Stimulated activated CD8-positive, alpha-beta memory T cell treated with anti-CD3 and anti-CD28 coated beads, Interleukin-4, amount 100 ng/mL, for 48 hours (primary cell): Measurements from ENCODE around the gene KCNG4.

Experiments used
- DNase-seq: peaks from one replicate; pipeline ENCODE4 v3.0.0-alpha.2; 2020

Gene KCNG4, protein sequence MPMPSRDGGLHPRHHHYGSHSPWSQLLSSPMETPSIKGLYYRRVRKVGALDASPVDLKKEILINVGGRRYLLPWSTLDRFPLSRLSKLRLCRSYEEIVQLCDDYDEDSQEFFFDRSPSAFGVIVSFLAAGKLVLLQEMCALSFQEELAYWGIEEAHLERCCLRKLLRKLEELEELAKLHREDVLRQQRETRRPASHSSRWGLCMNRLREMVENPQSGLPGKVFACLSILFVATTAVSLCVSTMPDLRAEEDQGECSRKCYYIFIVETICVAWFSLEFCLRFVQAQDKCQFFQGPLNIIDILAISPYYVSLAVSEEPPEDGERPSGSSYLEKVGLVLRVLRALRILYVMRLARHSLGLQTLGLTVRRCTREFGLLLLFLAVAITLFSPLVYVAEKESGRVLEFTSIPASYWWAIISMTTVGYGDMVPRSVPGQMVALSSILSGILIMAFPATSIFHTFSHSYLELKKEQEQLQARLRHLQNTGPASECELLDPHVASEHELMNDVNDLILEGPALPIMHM

DNA sequence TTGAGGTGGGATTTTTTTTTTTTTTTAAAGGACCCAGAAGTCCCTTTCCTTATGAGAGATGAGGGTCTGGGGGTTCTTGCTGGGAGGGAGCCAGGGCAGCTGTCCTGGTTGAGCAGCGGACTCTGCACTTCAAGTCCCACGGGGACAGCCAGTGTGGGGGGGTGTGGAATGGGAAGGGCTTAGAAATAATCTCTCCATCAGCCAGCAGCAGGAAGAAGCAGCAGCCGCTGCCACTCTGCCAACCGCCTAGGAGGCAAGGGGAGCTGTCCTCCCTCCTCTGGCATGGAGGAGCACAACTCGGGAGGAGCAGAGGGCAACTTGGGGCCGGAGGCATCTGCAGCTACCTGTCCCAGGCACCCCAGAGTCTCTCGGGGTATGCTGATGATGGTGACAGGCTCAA is at the start of gene KCNG4:
TSS of gene KCNG4 (minus strand) at position 104 of the 400 bp plus-strand sequence. CDS start 2,527 bp downstream, outside the sequence.
- DNase-seq: no peak

DNA sequence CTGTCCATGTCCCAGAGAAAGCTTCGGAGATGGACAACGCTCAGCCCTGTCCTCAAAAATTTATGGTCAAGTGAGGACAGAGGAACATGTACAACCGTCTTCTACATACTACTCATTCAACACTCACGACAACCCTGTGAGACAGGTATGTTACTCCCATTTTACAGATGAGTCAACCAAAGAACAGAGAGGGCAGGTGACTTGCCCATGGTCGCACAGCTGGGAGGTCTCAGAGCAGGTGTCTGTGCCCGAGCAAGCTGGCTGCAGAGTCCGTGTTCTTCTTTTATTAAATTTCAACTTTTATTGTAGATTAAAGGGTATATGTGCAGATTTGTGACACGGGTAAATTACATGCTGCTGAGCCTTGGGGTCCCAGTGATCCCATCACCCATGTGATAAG is 49.1 kb upstream of the KCNG4 start:
- DNase-seq: no peak

GRCh38 chr16:84286578-84287240 is 46.9 kb upstream of the KCNG4 start:
- no peak for DNase-seq

DNA sequence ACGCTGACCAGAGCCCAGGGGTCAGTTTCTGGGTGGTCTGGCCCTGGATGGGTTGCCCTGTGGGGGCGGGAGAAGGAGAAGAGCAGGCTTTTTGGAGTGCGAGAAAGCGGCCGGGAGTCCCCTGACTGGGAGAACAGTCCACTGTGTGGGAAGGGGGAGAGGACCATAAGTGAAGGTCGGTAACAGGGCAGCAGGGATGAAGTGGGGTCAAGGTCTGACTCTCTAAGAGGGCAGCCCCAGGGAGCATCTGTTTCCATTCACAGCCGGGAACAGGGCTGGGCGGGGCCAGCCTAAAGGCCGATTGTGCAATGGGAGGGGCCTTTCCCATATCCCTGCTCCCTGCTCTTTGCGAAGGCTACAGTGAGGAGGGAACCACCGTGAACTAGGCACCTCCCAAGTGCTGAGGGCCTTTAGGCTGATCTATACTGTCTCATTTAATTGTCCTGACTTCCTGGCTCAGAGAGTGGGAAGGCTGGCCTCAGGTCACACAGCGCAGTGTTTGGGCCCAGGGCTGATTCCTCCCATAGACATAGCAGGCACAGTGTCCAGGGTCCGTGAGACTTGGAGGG is 44.4 kb upstream of the KCNG4 start:
- no peak for DNase-seq

DNA sequence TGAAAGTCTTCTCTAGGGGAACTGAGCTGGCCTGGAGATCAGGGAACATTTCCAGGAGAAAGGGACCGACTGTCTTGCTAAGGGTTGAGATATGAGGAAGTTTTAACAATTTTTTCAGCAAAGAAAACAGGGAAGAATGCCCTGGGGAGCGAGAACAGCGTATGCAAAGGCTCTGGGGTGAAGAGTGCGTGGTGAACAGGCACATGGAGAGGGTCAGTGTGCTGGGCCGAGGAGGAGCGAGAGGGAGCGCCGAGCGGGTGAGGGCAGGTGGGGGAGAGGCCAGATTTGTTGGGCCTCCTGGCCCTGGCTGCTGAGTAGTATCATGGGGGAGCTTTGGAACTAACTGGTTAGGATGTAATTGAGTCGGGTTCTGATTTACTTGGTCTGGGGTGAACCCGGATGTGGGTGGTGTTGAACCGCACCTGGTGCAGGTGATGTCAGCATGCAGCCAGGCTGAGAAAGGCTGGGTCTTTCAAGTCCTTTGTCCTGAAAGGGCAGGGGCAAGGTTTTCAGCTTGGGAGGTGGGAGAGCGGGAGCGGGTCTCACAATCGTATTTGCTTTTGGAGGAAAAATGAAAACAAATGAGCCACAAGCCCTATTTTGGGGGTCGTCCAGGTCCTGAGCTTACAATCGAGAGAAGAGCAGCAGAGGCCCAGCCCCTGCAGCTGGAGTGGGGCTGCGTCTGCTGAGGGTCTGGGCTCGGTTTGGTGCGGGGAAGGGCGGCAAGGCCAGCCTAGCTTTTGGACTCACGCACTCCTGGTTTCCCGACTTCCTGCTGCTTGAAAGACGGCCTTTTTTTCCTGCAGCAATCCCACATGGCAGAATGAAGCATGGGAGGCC is 43.7 kb upstream of the KCNG4 start:
- no peak for DNase-seq

DNA sequence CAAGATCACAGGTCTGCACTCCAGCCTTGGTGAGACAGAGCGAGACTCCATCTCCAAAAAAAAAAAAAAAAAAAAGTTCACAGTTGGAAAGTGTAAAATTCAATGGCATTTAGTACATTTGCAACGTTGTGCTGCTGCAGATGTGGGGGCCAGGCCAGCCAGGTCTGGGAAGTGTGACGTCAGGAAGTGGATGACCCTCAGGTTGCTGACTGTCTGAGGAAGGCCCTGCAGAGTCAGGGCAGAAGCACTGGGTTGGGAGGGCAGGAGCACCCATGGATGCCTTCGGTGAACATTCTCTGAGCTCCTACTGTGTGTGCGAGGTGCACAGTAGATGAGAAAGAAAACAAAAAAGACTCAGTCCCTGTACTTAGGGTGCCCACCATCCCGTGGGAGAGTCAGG is 42.7 kb upstream of the KCNG4 start:
- no peak for DNase-seq

DNA sequence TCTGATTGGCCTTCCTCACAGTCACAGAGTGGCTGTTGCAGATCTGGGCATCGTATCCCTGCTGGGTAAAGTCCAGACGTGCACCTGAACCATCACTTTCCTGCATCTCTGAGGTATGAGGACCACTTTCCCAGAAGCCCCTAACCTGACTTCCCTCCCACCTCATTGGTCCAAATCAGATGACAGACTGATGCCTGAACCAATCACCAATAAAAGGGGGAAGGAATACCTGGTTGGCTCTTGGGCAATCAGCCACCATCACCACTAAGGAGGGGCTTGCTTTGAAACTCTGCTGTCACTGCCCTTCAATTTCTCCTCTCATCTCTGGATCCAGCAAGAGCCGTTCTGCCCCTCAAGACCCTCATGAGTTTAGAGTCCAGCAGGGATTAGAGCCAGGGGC is 41.3 kb upstream of the KCNG4 start:
- peak; percentile 25 for DNase-seq

- DNase-seq: no peak
These were observed 40.1 kb upstream of the KCNG4 start for GRCh38 chr16:84279881-84280280.

DNA sequence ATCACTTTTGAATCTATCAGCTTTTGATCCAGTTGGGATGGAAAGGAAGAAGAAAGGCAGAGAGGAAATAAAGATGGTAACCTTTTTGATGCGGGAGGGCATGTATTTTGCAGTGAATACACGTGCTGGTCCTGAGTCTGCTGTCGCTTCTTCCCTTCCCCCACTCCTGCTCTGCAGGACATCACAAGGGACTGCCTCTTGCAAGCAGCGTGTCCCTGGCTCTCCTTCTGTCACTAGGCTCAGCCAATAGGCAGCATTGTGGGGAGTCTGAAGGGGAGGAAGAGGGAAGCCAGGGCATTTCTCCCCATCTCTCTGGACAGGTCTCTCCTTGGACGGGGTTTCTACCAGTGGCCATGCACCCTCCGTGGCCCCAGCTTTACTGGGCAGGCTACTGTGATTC is 39.2 kb upstream of the KCNG4 start:
- no peak for DNase-seq

GRCh38 chr16:84278333-84278732 is 38.5 kb upstream of the KCNG4 start:
- DNase-seq: no peak

GRCh38 chr16:84277244-84277823 is 37.5 kb upstream of the KCNG4 start:
- peak; percentile 87 for DNase-seq

GRCh38 chr16:84275585-84276151 is 35.9 kb upstream of the KCNG4 start:
- DNase-seq: no peak

DNA sequence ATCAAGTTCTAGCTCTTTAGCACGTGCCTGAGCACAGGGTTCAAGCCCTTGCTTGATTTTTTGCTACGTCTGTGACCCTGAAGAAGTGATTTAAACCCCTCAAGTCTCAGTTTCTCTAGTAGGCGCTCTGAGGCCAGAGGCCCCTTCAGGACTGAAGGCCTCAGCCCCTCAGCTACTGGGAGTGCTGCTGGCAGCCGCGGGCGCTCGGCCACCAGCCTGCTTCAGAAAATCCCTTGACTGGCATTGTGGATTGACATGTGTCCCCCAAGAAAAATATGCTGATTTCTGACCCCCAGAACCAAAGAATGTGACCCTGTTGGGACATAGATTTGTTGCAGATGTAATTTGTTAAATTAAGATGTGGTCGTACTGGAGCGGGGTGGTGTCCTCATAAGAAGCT is 34.7 kb upstream of the KCNG4 start:
- no peak for DNase-seq

DNA sequence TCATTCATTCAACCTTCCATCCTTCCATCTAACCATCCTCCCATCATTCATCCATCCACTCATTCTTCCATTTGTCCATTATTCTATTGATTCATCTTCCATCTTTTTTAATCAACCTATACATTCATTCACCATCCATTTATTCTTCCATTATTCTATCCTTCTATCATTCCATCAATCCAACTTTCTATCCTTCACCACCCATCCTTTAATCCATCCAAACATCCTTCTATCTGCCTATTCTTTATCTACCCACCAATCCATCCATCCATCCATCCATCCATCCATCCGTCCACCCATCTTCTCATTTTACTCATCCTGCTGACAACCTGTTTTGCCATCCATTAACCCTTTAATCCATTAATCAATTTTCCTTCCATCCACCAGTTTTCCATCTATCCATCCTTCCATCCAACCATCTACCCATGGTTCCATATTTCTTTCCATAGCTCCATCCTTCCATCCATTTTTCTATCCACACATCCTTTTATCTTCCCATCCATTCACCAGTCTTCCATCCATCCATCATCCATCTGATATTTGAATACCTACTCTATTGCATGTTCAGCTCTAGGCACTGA is 33.0 kb upstream of the KCNG4 start:
- no peak for DNase-seq

DNA sequence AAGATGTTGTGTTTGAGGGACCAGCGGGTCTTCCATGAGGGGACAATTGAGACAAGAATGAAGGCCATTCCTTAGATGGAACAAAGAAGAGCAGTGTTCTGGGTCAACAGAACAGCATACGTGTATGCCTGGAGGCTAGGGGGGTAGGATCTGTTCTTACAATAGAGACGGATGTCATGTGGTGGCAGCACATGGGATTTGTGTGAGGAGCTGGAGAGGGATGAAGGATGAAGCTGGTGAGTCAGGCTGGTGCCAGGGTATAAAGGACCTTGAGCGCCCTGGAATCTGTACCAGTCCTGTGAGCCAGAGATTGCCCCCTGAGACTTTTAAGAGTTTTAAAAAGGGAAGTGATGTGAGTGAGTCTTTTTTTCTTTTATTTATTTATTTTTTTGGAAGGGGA is 32.1 kb upstream of the KCNG4 start:
- DNase-seq: no peak

DNA sequence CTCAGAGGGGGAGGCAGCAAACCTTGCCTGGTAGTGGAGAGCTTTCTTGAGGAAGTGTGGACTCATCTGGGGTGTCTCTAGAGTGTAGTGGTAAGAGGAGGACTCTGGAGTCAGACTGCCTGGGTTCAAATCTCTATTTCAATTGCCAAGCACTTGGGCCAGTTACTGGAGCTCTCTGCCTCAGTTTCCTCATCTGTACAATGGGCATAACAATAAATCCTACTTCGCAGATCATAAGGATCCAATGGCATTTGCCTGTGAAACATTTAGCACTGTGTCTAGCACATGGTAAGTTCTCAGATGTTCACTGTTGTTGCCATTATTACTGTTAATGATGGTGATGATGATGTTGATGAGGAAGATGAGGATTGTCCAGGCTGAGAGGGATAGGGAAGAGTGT is 31.2 kb upstream of the KCNG4 start:
- no peak for DNase-seq

DNA sequence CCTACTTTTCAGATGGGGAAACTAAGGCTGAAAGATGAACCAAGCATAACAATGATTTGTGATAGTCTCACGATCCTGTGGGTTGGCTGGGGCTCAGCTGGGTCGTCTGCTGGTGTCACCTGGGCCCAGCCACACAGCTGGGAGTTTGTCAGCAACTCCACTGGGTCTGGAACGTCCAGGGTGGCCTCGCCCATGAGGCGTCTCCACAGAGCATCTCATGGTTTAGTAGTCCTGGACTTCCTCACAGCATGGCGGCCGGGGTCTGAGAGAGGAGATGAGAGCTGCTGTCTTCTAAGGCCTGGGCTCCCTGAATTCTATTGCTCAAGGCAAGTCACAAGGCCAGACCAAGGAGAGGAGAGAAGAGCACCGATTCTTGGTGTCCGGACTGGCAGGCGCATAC is 30.7 kb upstream of the KCNG4 start:
- no peak for DNase-seq

GRCh38 chr16:84270071-84270470 is 30.3 kb upstream of the KCNG4 start:
- no peak for DNase-seq

DNA sequence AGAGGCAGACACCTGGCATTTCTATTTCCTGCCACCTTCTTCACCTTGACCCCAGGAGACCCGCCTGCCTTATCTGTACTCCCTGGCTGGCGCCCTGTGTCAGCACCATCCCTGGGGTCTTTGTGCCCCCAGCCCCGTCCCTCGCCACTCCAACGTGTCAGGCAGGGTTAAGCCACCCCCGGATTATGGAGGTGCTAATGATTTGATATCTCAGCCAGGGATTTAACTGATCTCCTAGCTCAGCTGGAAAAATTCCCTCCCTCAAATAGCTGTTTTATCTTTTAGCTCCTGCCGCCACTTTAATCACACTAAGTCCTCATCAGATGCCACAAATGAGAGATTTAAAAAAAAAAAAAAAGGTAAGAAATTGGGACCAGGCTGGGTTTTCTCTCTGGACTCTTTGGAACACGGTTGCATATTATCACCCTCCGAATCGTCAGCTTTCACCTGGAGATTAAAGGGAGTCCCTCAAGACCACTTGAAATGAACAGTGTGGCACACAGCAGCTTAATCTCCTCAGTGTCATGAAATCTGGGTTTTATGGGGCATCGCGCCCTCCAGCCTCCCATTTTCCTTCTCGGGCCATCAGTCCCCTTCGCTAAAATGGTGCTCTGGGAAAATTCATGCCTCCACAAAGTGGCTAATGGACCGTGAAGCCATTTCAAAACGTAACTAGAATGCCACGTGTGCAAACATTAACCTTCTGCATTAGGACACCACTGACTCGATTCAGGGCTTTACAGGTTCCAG is 28.7 kb upstream of the KCNG4 start:
- DNase-seq: no peak

DNA sequence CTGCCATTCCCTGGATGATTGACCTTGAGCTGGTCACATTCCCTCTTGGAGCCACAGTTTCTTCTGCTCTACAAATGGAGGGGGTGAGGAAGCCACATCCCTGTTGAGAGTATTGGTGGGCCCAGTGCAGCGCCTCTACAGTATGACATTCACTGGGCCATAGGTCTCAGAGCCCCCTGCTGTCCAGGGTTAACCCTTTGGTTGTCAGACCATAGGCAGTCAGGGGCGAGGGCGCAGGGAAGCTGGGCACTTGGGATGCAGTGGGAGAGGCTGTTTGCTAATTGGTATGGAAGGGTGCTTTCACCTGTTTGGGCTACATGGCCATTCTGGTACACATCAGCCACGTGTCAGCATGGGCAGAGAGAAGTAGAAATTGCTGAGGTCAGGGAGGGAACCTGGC is 27.6 kb upstream of the KCNG4 start:
- DNase-seq: no peak

GRCh38 chr16:84266451-84266850 is 26.6 kb upstream of the KCNG4 start:
- DNase-seq: peak; percentile 42
